Endothelial cell of umbilical vein (primary cell): ENCODE measurements around the gene PKMYT1. TPM values are rescaled to one million over a fixed set of nuclear protein-coding genes. Genes with fewer than 3 reads are reported as not detected.

Experiments used
- BruUV-seq: library from RNA; stranded (reverse); fragments of 400-500 nt; replicated peaks from 2 replicates; lab custom pipeline; 2021; lab: Mats Ljungman, UMichigan
- CTCF ChIA-PET: fragments of 300-600, 350-600 bp; sonication (Branson Sonifier 250); formaldehyde crosslinking; loops from one replicate; lab custom pipeline; 2021; ENCODE audit warnings: antibody characterized with exemption, inconsistent platforms; lab: Charles Lee
- POLR2A ChIA-PET: fragments of 300-600, 350-600 bp; sonication (Branson Sonifier 250); formaldehyde crosslinking; loops from one replicate; lab custom pipeline; 2021; ENCODE audit warnings: antibody characterized with exemption, inconsistent platforms; lab: Charles Lee
- DNase-seq: peaks from one replicate; pipeline ENCODE4 v3.0.0-alpha.2; 2011; ENCODE audit warnings: low read depth, low spot score
- FAIRE-seq: peaks from 2 replicates; lab custom pipeline; 2011; peaks lifted over from hg19 to GRCh38; lab: Jason Lieb, UNC
- H2AFZ ChIP-seq: 2 replicates; pipeline ENCODE4 v1.6.0; 2012; ENCODE audit warnings: low read depth, low read length, control low read depth, inconsistent platforms
- H3K27ac ChIP-seq: 2 replicates; pipeline ENCODE4 v1.5.1; 2011; ENCODE audit warnings: low read depth, mild to moderate bottlenecking, control low read depth, low read length, moderate library complexity; ENCODE audit not compliant: insufficient read depth
- H3K27me3 ChIP-seq, 2 experiments: 2 replicates each; pipeline versions ENCODE4 v1.6.0 to v1.6.1; 2011; ENCODE audit warnings: low read length in 2 of 2, mixed read lengths in 1 of 2; ENCODE audit not compliant: control insufficient read depth in 2 of 2, insufficient read depth in 2 of 2
- H3K36me3 ChIP-seq, 2 experiments: 2 replicates in 1 of 2; 3 replicates in 1 of 2; pipeline ENCODE4 v1.5.1; 2011; ENCODE audit warnings: low read length in 2 of 2, mild to moderate bottlenecking in 1 of 2, moderate library complexity in 1 of 2; ENCODE audit not compliant: control insufficient read depth in 2 of 2, insufficient read depth in 2 of 2; ENCODE audit errors: extremely low read depth in 1 of 2
- H3K4me1 ChIP-seq: 3 replicates; pipeline ENCODE4 v1.5.1; 2011; ENCODE audit warnings: mild to moderate bottlenecking, low read length; ENCODE audit not compliant: control insufficient read depth, insufficient read depth; ENCODE audit errors: extremely low read depth
- H3K4me2 ChIP-seq: 2 replicates; pipeline ENCODE4 v1.6.1; 2011; ENCODE audit warnings: low read length, control low read depth, mixed read lengths; ENCODE audit not compliant: insufficient read depth
- H3K4me3 ChIP-seq, 3 experiments: fragments of 200-600 bp in 1 of 3; sonication (generic), shearing (Covaris generic) in 1 of 3; replicated peaks in 1 of 3; 2 replicates each; pipeline ENCODE4 v1.5.1; 2011 to 2016; ENCODE audit warnings: control low read depth in 3 of 3, low read length in 3 of 3, mild to moderate bottlenecking in 2 of 3, inconsistent platforms in 1 of 3, low read depth in 1 of 3, moderate library complexity in 1 of 3; ENCODE audit not compliant: insufficient read depth in 1 of 3
- H3K79me2 ChIP-seq: 2 replicates; pipeline ENCODE4 v1.6.0; 2012; ENCODE audit warnings: low read length, inconsistent platforms; ENCODE audit not compliant: control insufficient read depth, insufficient read depth
- H3K9ac ChIP-seq: replicated peaks from 2 replicates; pipeline ENCODE3; 2011; ENCODE audit warnings: low read length, control low read depth; ENCODE audit not compliant: insufficient read depth; ENCODE audit errors: extremely low read depth
- H3K9me1 ChIP-seq: replicated peaks from 3 replicates; pipeline ENCODE4 v1.6.0; 2011; ENCODE audit warnings: mild to moderate bottlenecking, low read length; ENCODE audit not compliant: control insufficient read depth, insufficient read depth; ENCODE audit errors: extremely low read depth
- H3K9me3 ChIP-seq: replicated peaks from 2 replicates; pipeline ENCODE4 v1.5.1; 2012; ENCODE audit warnings: low read length, inconsistent platforms; ENCODE audit not compliant: control insufficient read depth, insufficient read depth
- H4K20me1 ChIP-seq: replicated peaks from 2 replicates; pipeline ENCODE3; 2011; ENCODE audit warnings: mild to moderate bottlenecking, low read length; ENCODE audit not compliant: control insufficient read depth, insufficient read depth; ENCODE audit errors: extremely low read depth
- CTCF ChIP-seq, 2 donors: IDR thresholded peaks; 1 replicate in 1 of 2; 2 replicates in 1 of 2; pipeline ENCODE4 v1.5.1; 2011; ENCODE audit warnings: low read length in 2 of 2, mild to moderate bottlenecking in 2 of 2, moderate library complexity in 2 of 2, control low read depth in 1 of 2, inconsistent platforms in 1 of 2, low read depth in 1 of 2; ENCODE audit not compliant: insufficient read depth in 1 of 2; ENCODE audit errors: extremely low read depth in 1 of 2
- EZH2 ChIP-seq: IDR thresholded peaks from 2 replicates; pipeline ENCODE4 v1.6.1; 2012; ENCODE audit warnings: borderline replicate concordance, low read depth, mild to moderate bottlenecking, moderate library complexity, low read length, inconsistent platforms; ENCODE audit not compliant: severe bottlenecking
- FOS ChIP-seq: IDR thresholded peaks from 2 replicates; pipeline ENCODE4 v1.6.1; 2011; ENCODE audit warnings: mild to moderate bottlenecking, low read length, moderate library complexity, borderline replicate concordance; ENCODE audit not compliant: insufficient read depth
- GATA2 ChIP-seq: IDR thresholded peaks from 2 replicates; pipeline ENCODE4 v1.7.0; 2011; ENCODE audit warnings: low read depth, mild to moderate bottlenecking, moderate library complexity, mixed read lengths, low read length; ENCODE audit not compliant: insufficient read length, insufficient read depth
- JUN ChIP-seq: IDR thresholded peaks from 2 replicates; pipeline ENCODE4 v1.6.1; 2011; ENCODE audit warnings: borderline replicate concordance, low read depth; ENCODE audit not compliant: insufficient read length, insufficient read depth
- MAX ChIP-seq: IDR thresholded peaks from 2 replicates; pipeline ENCODE4 v1.6.1; 2011; ENCODE audit not compliant: insufficient read depth, insufficient read length
- MYC ChIP-seq: IDR thresholded peaks from one replicate; pipeline ENCODE4 v1.6.1; 2011; ENCODE audit warnings: mild to moderate bottlenecking, low read depth, low read length
- POLR2A ChIP-seq: IDR thresholded peaks from 2 replicates; pipeline ENCODE4 v1.6.1; 2012; ENCODE audit warnings: low read depth, mild to moderate bottlenecking, control low read depth, low read length
- POLR2AphosphoS5 ChIP-seq: IDR thresholded peaks from 2 replicates; pipeline ENCODE4 v1.6.1; 2012; ENCODE audit warnings: low read depth, mild to moderate bottlenecking, control low read depth, low read length, moderate library complexity; ENCODE audit not compliant: insufficient read depth
- dilution Hi-C: fragments of 300-500 bp; cut with MboI; formaldehyde crosslinking; loops from one replicate; pipeline ENCODE4 v1.15.0; 2019; ENCODE audit warnings: low sequenced_read_pairs; ENCODE audit not compliant: extremely low pct_ligation_motif_present
- intact Hi-C: fragments of 100-400 bp; cut with micrococcal nuclease; formaldehyde crosslinking; loops from one replicate; pipeline ENCODE4 v1.10.0; 2022
- polyA plus RNA-seq, 4 experiments: library from polyadenylated mRNA; depleted of rRNA in 3 of 4; stranded (reverse) in 3 of 4; unstranded in 1 of 4; fragments of >200 nt; gene quantifications; 2 replicates each; pipeline versions ENCODE4 v1.2.1 to v1.2.3, GENCODE V29; 2011 to 2012; ENCODE audit warnings: missing spikeins in 1 of 4
- total RNA-seq: library from RNA; stranded (reverse); gene quantifications from 2 replicates; pipeline ENCODE4 v1.2.3, GENCODE V29; 2021

The PKMYT1 gene
- total and polyA plus RNA-seq, 2 donors (not counting 3 experiments of a cell fraction or from before 2014, with no cell fraction given): 26.1 to 48.5 TPM

- no peak overlapping the region for H3K4me2 ChIP-seq
- H3K9me1 ChIP-seq: no peaks in the 10 kb centered on the region
- no TSS peak for BruUV-seq
- H2AFZ ChIP-seq: no peak overlapping the region
- H3K9ac ChIP-seq: no peak overlapping the region
- no peaks in the 10 kb centered on the region for H4K20me1 ChIP-seq
- H3K36me3 ChIP-seq: no peaks in the 10 kb centered on the region
- H3K27ac ChIP-seq: no peak overlapping the region
- no peak for TF ChIP-seq POLR2A
- no peak for TF ChIP-seq FOS
- TF ChIP-seq JUN: no peak
- TF ChIP-seq GATA2: no peak
- TF ChIP-seq MAX: no peak
- TF ChIP-seq POLR2AphosphoS5: no peak
- TF ChIP-seq MYC: no peak
- no peak for TF ChIP-seq CTCF (IDR thresholded peaks at IDR 0.05; ENCODE audit: extremely low read depth in 1 of 2, insufficient read depth in 1 of 2, low read depth in 1 of 2, low read length in 2 of 2)
- TF ChIP-seq EZH2: no peak
- no peak for DNase-seq
- POLR2A ChIA-PET: no interaction called here
- no peaks in the 10 kb centered on the region for H3K9me3 ChIP-seq
- no peak overlapping the region for H3K4me3 ChIP-seq
- H3K27me3 ChIP-seq: no peaks in the 10 kb centered on the region
- no peaks in the 10 kb centered on the region for H3K79me2 ChIP-seq
- intact Hi-C loops (no loop called here), dilution Hi-C loops (no loop called here)
- no peak for FAIRE-seq
- CTCF ChIA-PET: no interaction called here
- no peaks in the 10 kb centered on the region for H3K4me1 ChIP-seq
Observed at GRCh38 chr16:2950773-2951172, 29.5 kb downstream of the PKMYT1 start.
